HG03159 (cell line): ENCODE measurements around the gene NFKBIE.

Experiments used
- ATAC-seq: cut with Tn5 transposase; IDR thresholded peaks from one replicate; pipeline ENCODE4 v1.9.1; 2021; ENCODE audit warnings: mild to moderate bottlenecking, moderate library complexity; ENCODE audit not compliant: unreplicated experiment

NFKBIE gene

GRCh38 chr6:44260451-44261297 is 4.7 kb downstream of the NFKBIE start:
- no peak for ATAC-seq

GRCh38 chr6:44260011-44260410 is 5.3 kb downstream of the NFKBIE start:
- ATAC-seq = no peak

GRCh38 chr6:44258921-44259320 is 6.4 kb downstream of the NFKBIE start:
- no peak for ATAC-seq

- no peak for ATAC-seq
Observed at GRCh38 chr6:44258325-44258863, 7.0 kb downstream of the NFKBIE start.

- peak; percentile 16 for ATAC-seq
Observed at GRCh38 chr6:44257753-44258324, 7.5 kb downstream of the NFKBIE start.

GRCh38 chr6:44257025-44257752 is 8.2 kb downstream of the NFKBIE start, which contains the start of gene SLC35B2:
SLC35B2 (minus strand) TSS chr6:44257528; CDS start chr6:44257410, 118 bp downstream.
- ATAC-seq = peak; percentile 48

- no peak for ATAC-seq
Observed at GRCh38 chr6:44256775-44257024, 8.7 kb downstream of the NFKBIE start.

GRCh38 chr6:44255871-44256774 is 9.2 kb downstream of the NFKBIE start:
- no peak for ATAC-seq

- no peak for ATAC-seq
Observed at GRCh38 chr6:44255105-44255808, 10.1 kb downstream of the NFKBIE start.

- no peak for ATAC-seq
Observed at GRCh38 chr6:44254191-44255104, 10.9 kb downstream of the NFKBIE start.

- no peak for ATAC-seq
Observed at GRCh38 chr6:44253307-44254101, 11.8 kb downstream of the NFKBIE start.

GRCh38 chr6:44251576-44252524 is 13.5 kb downstream of the NFKBIE start:
- ATAC-seq = no peak

- ATAC-seq = no peak
Observed at GRCh38 chr6:44250718-44251123, 14.6 kb downstream of the NFKBIE start.

- ATAC-seq = no peak
Observed at GRCh38 chr6:44250067-44250717, 15.2 kb downstream of the NFKBIE start.

- no peak for ATAC-seq
Observed at GRCh38 chr6:44249082-44249748, 16.1 kb downstream of the NFKBIE start.

- ATAC-seq = no peak
Observed at GRCh38 chr6:44248579-44248978, 16.8 kb downstream of the NFKBIE start.
